Measurements from ENCODE around the gene CADPS.
A peak's percentile ranks its signal among the peaks of the same experiment; 100 is the strongest.

Gene CADPS

GRCh38 chr3:62732183-62732904 is 142.9 kb downstream of the CADPS start:
- DNase-seq = no peak

GRCh38 chr3:62727981-62728380 is 147.2 kb downstream of the CADPS start:
- DNase-seq = no peak

DNA sequence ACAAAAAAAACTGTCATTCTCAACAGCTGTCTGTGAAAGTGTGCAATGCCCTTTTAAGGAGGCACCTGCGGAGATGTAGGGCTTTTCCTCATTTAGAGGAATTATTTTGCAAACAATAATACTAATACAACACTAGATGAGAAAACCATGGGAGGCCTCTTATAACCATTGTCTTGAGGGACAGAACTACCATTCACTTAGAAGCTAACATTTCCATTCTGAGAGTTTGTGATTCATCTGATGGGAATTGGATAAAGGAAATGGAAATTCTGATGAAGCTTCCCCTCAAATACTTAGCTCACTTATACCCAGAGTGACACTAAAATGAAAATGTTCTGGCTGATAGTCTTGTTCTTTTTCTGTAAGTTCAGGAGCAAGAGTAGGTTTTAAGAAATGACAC is 147.7 kb downstream of the CADPS start:
- no peak for DNase-seq

DNA sequence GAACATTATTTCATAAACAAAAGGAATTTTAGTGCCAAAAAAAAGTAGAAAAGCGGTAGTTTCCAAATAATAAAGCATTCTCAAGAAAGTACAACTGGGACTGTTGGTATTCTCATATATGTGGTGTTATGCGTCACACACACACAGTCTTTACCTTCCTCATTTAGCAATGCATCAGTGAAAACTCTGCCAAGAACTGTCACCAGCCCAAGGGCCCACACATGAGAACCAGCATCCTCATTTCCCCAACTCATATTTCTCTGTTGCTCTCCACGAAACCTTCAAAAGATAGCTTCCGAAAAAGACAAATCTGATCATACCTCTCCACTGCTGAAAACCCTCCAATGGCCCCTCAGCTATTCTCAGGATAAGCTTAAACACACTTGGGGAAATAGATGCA is 150.7 kb downstream of the CADPS start:
- DNase-seq = no peak

DNA sequence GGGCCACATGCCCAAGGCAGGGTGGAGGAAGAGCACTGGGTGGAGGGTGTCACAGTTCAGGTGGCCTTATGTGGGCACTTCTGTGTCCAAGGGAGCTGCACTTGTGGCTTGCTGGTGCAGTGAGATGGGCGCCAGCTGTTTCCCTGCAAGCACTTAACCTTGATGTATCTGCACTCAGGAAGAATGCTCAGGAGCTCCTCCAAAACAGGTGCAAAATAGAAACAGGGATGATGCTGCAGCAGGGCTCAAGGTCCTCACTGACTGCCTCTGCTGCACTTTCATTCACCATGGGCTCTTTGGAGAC is 151.3 kb downstream of the CADPS start:
- DNase-seq = no peak

GRCh38 chr3:62723166-62723913 is 151.9 kb downstream of the CADPS start:
- DNase-seq = peak; percentile 14

DNA sequence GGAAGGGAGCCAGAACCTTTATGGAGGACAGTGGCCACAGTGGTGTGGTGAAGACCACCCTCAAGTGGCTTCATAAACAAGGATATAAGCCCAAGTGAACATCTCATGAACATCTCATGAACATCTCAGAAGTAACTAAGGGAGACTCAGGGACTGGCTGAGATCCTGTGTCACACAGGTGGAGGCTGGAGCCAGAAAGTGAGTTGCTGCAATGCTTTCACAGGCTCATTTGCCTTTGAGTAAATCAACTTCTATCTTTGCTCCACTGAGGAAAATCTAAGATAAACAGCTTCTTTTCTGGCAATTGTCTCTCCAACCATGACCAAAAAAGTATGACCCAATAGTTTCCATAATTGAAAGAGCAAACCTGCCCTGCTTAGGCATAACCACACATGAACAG is 152.9 kb downstream of the CADPS start:
- DNase-seq = no peak

- DNase-seq = peak; percentile 23
Measured at GRCh38 chr3:62718515-62719320, 156.5 kb downstream of the CADPS start.

- no peak for DNase-seq
Measured at GRCh38 chr3:62718011-62718410, 157.2 kb downstream of the CADPS start.

GRCh38 chr3:62712746-62713145 is 162.5 kb downstream of the CADPS start:
- DNase-seq = no peak

GRCh38 chr3:62710751-62711150 is 164.5 kb downstream of the CADPS start:
- DNase-seq = no peak

- DNase-seq = no peak
Measured at GRCh38 chr3:62708638-62709373, 166.4 kb downstream of the CADPS start.

DNA sequence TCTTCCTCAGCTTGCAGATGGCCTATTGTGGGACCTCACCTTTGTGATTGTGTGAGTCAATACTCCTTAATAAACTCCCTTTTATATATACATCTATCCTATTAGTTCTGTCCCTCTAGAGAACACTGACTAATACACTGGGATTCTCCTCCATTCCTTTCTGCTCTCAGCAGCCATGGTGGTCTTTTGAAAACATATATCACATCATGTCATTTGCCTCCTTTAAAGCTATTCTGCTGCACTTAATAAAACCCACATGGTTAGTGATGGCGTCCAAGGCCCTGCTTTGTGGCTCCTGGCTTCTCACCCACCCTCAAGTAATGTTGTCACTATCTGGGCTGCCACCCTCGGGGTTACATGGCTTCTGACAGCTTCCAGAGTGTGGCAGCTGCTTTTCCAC is 169.5 kb downstream of the CADPS start:
- DNase-seq = no peak

GRCh38 chr3:62703451-62704167 is 171.6 kb downstream of the CADPS start:
- no peak for DNase-seq

DNA sequence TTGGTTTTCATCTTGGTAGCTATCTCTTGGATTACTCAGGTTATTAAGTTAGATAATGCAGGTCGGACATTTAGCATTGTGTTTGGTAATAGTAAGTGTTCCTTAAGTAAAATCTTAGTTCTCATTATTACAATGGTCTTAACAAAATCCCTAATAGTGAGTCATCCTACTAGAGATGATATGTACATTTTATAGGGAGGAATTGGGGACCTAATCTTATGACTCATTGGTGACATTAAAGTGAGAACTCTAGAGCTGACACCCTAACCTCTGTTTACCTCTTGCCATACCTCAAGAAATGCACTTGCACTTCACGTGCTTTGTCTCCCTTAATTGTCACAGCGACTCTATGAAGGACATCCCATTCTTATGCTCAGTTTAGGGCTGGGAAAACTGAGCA is 174.9 kb downstream of the CADPS start:
- no peak for DNase-seq

- no peak for DNase-seq
Measured at GRCh38 chr3:62699728-62700127, 175.5 kb downstream of the CADPS start.

DNA sequence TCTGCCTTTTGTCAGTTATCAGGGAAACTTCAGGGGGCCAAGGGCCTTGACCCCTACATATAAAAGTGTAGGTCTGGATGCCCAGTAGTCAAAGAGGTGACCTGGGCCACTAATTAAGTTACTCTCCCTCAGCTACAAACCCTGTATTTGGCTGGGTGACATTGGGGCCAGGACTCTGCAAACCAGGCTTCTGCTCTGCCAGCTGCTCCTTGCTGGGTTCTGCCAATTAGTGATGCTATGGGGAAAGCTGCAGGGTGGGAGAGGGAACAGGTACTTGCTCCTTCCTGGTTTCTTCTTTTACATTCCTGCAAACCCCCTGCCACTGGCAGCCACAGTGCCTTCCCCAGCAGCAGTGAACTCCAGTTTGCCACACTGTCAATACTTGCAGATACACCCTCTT is 179.2 kb downstream of the CADPS start:
- no peak for DNase-seq

GRCh38 chr3:62688812-62689211 is 186.4 kb downstream of the CADPS start:
- DNase-seq = no peak

GRCh38 chr3:62688050-62688449 is 187.2 kb downstream of the CADPS start:
- no peak for DNase-seq

DNA sequence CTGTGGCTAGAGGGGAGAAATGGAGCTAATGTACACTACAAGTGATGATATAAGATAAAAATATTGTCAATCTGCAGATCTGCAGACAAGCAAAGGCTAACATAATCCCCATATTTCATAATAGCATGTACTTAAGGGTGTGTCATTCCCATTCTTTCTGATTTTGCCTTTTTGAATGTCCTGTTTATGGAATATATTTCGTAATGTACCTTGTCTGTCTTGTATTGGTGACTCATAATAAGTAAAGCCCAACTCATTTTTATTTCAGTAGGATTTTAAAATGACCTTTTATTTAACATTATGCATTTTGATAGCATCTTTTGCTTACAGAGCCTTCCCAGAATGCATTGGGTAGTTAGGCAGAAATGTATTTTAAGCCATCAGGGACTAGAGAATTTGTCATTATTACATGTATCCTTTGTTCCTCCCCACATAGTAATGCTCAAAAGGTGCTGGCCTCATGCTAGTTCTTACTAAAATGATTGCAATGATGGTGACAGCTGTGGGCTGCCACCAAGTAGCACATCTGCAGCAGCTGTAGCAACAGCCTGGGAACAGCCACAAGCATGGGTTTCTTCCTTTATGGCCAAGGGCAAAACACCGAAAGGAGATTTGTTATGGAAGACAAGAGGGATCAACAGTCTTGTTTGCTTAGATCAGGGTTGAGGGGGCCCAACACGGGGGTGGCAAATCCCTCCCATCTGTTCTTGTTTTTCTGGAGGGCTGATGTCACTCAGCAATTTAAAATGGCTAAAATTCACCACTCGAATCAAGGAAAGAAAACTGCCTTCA is 188.5 kb downstream of the CADPS start:
- DNase-seq = no peak

DNA sequence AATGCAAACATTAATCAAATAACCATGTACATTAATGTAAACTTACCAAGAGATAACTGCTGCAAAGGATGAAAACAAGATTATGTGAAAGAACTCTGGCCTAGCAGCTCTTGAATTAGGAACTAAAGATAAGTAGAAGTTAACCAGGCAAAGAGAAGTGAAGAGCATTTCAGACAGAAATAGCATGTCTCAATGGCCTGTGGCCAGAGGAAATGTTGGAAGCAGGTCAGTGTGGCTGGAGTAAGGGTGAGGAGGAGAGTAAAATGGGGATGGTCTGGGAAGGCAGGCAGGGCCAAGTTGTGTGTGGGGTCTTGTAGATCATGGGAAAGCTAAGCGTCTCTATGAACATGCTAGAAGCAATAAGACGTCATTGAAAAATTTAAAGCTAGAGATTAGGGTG is 192.4 kb downstream of the CADPS start:
- no peak for DNase-seq

DNA sequence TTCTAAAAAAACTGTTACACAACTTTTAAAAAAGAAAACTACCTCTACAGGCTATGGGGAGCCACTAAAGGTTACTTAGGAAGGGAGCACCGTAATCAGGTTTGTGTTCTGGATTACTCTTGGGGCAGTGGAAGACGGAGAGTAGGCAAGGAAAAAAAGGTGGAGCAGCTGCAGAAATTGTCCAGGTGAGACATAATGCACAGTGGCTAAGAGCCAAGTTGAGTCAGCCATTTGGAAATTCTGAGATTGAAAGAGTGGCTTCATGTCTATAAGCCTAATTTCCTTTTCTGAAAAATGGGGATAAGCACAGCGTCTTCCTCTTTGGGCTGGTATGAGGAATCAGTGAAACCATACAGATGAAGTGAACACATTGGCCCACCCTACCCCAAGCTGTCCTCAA is 195.2 kb downstream of the CADPS start:
- DNase-seq = no peak

Data from NCI-H1092 treated with DMSO at 0.1 percent for 48 hours (cell line).